SK-N-MC (cell line): ENCODE data around the gene CBS.
"Not testable (repeated sequence)": the region's sequence is repeated elsewhere in the genome, so short reads cannot be mapped to it uniquely, and the experiment has no call there.

ENCODE experiments used
- EZH2 ChIP-seq: fragments of 200-600 bp; sonication (generic); IDR thresholded peaks from one replicate; pipeline ENCODE4 v1.6.1; 2017; ENCODE audit warnings: antibody characterized with exemption
- POLR2AphosphoS5 ChIP-seq: IDR thresholded peaks from 2 replicates; pipeline ENCODE4 v1.6.1; 2012; ENCODE audit warnings: mild to moderate bottlenecking, low read depth, low read length, borderline replicate concordance

GRCh38 chr21:43109006-43109405 lies 33.4 kb upstream of the CBS start:
- TF ChIP-seq POLR2AphosphoS5, EZH2: not testable (repeated sequence)
